Loucy (cell line): ENCODE measurements around the gene DLX5.

Experiments
- CTCF ChIP-seq: fragments of 200-600 bp; sonication (generic); conservative IDR thresholded peaks from 2 replicates; pipeline ENCODE4 v1.5.1; 2014; ENCODE audit warnings: mild to moderate bottlenecking, antibody characterized with exemption, low read length
- EZH2phosphoT487 ChIP-seq: fragments of 200-600 bp; IDR thresholded peaks from 2 replicates; pipeline ENCODE4 v1.6.1; 2018; ENCODE audit warnings: antibody characterized with exemption, mild to moderate bottlenecking, moderate library complexity, borderline replicate concordance

- TF ChIP-seq CTCF (no peak), EZH2phosphoT487 (no peak)
Observed at GRCh38 chr7:96996111-96996957, 28.3 kb downstream of the DLX5 start.
